GM21786 (cell line): ENCODE measurements around the gene SLC52A3.
"Not testable (repeated sequence)": the region's sequence is repeated elsewhere in the genome, so short reads cannot be mapped to it uniquely, and the experiment has no call there.

ENCODE experiments used
- ATAC-seq: cut with Tn5 transposase; IDR thresholded peaks from one replicate; pipeline ENCODE4 v1.9.1; 2021; ENCODE audit not compliant: unreplicated experiment

Gene SLC52A3

GRCh38 chr20:730005-730404 lies 38.3 kb downstream of the SLC52A3 start:
- ATAC-seq: no peak

GRCh38 chr20:728256-728944 lies 39.9 kb downstream of the SLC52A3 start:
- ATAC-seq: no peak

GRCh38 chr20:726160-726559 lies 42.1 kb downstream of the SLC52A3 start:
- ATAC-seq: no peak

GRCh38 chr20:725491-725890 lies 42.8 kb downstream of the SLC52A3 start:
- ATAC-seq: no peak

GRCh38 chr20:724797-725196 lies 43.5 kb downstream of the SLC52A3 start:
- ATAC-seq: not testable (repeated sequence)

GRCh38 chr20:723756-724155 lies 44.5 kb downstream of the SLC52A3 start:
- ATAC-seq: no peak

GRCh38 chr20:722822-723644 lies 45.3 kb downstream of the SLC52A3 start:
- ATAC-seq: no peak

- ATAC-seq: no peak
These were observed 46.4 kb downstream of the SLC52A3 start for GRCh38 chr20:721876-722275.

GRCh38 chr20:719816-720215 lies 48.5 kb downstream of the SLC52A3 start:
- no peak for ATAC-seq

GRCh38 chr20:719068-719467 lies 49.2 kb downstream of the SLC52A3 start:
- ATAC-seq: no peak

- ATAC-seq: no peak
These were observed 50.5 kb downstream of the SLC52A3 start for GRCh38 chr20:717832-718231.

GRCh38 chr20:717271-717670 lies 51.0 kb downstream of the SLC52A3 start:
- ATAC-seq: no peak

- no peak for ATAC-seq
These were observed 53.8 kb downstream of the SLC52A3 start for GRCh38 chr20:714453-714852.

GRCh38 chr20:711576-711975 lies 56.7 kb downstream of the SLC52A3 start:
- no peak for ATAC-seq

- no peak for ATAC-seq
These were observed 57.4 kb downstream of the SLC52A3 start for GRCh38 chr20:710780-711450.
